ENCODE measurements around the gene ARAF. TPM values are rescaled to one million over a fixed set of nuclear protein-coding genes. Genes with fewer than 3 reads are reported as not detected.
A peak's percentile ranks its signal among the peaks of the same experiment; 100 is the strongest.

Gene ARAF
- total RNA-seq, 2 donors from 2014 or later, result 88.8 to 106 TPM

GRCh38 chrX:47610511-47610910 is 49.5 kb downstream of the ARAF start:
- intact Hi-C loops (cut with DNase I, micrococcal nuclease), result no loop called here
- DNase-seq, result no peak
- no peak for ATAC-seq

GRCh38 chrX:47611489-47611888 is 50.5 kb downstream of the ARAF start:
- DNase-seq (no peak), ATAC-seq (no peak)
- intact Hi-C loops (cut with DNase I, micrococcal nuclease), result no loop called here

- intact Hi-C loops (cut with DNase I, micrococcal nuclease), result no loop called here
- ATAC-seq, result no peak
- no peak for DNase-seq
These were observed 50.9 kb downstream of the ARAF start for GRCh38 chrX:47611926-47612325.

GRCh38 chrX:47612418-47612817 is 51.4 kb downstream of the ARAF start:
- intact Hi-C loops (cut with DNase I, micrococcal nuclease), result no loop called here
- no peak for DNase-seq
- no peak for ATAC-seq

GRCh38 chrX:47613082-47613481 is 52.1 kb downstream of the ARAF start:
- intact Hi-C loops (cut with DNase I, micrococcal nuclease), result no loop called here
- DNase-seq (no peak), ATAC-seq (no peak)

- ATAC-seq (no peak), DNase-seq (no peak)
- intact Hi-C loops (cut with DNase I, micrococcal nuclease), result no loop called here
These were observed 53.6 kb downstream of the ARAF start for GRCh38 chrX:47614618-47615017.

GRCh38 chrX:47618923-47619485 is 58.0 kb downstream of the ARAF start:
- DNase-seq (no peak), ATAC-seq (no peak)
- intact Hi-C loops (cut with DNase I, micrococcal nuclease), result no loop called here

DNA sequence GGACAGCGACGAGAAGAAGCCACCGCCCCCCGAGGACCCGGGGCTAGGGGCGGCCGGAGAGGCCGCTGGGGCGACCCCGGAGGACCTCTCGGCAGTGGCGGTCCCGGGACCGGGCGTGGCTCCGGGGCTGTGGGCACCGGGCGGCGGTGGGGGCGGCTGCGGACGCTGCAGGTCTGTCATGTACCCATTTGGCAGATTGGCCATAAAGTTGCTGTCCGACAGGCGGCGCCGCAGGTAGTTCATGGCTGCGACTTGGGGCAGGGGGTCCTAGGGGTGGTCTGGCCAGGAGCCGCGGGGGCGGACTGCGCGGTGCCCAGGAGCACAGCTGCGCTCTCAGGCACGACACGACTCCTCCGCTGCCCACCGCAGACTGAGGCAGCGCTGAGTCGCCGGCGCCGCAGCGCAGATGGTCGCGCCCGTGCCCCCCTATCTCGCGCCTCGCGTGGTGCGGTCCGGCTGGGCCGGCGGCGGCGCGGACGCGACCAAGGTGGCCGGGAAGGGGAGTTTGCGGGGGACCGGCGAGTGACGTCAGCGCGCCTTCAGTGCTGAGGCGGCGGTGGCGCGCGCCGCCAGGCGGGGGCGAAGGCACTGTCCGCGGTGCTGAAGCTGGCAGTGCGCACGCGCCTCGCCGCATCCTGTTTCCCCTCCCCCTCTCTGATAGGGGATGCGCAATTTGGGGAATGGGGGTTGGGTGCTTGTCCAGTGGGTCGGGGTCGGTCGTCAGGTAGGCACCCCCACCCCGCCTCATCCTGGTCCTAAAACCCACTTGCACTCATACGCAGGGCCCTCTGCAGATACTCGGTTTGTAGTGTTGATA is 58.7 kb downstream of the ARAF start, which contains the start of gene SYN1:
SYN1 (minus strand) TSS at position 372 of the 817 bp plus-strand sequence; CDS start at position 243, 129 bp downstream.
- intact Hi-C loops (cut with DNase I, micrococcal nuclease), result no loop called here
- DNase-seq (peak; percentile 56 to 80), ATAC-seq (peak; percentile 89)

DNA sequence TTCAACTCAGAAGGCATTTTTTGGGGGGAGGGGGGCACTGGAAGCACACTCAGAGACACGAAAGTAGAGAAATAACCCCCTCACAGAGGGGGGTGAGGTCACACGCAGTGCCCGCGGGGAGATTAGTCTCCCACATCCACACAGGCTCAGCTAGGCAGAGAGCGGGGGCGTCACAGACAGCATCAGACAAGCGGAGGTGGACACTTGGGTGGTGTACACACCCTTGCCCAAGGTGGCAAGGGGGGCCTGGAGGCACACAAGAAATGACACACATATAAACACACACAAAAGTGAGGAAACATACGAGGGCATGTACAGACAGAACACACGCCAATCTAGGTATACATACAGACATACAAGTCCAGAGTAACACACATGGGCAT is 59.3 kb downstream of the ARAF start:
- no peak for ATAC-seq
- intact Hi-C loops (cut with DNase I, micrococcal nuclease), result no loop called here

More for the DNA sequence above, 59.3 kb downstream of the ARAF start:
- DNase-seq, result no peak

Small RNA genes lying within 50 kb of the gene (microRNA-seq; reads per million reads assigned to microRNA genes)
- 0 reads per million in 2 donors for gene MIR4769

Other genes starting within 250 kb of the ARAF start
- gene ZNF157, start 190.6 kb upstream of the ARAF start, total RNA-seq, result under 1 TPM in 1 of 2 donors, not detected in 1; 0.17 TPM
- 10 to 100 TPM; 12.8 to 14.1 TPM for gene ZNF41, start 78.0 kb upstream of the ARAF start, total RNA-seq
- gene TIMP1, start 21.2 kb downstream of the ARAF start, total RNA-seq, result 10 to 100 TPM; 35.1 to 80.1 TPM
- gene SYN1, start 58.7 kb downstream of the ARAF start, total RNA-seq, result under 1 TPM; 0.50 to 0.73 TPM
- 1 to 10 TPM; 1.2 to 3.5 TPM for gene CFP, start 68.7 kb downstream of the ARAF start, total RNA-seq
- gene ELK1, start 89.4 kb downstream of the ARAF start, total RNA-seq, result 10 to 100 TPM; 23.7 to 26.9 TPM
- 100 to 1,000 TPM; 109 to 111 TPM for gene UXT, start 98.0 kb downstream of the ARAF start, total RNA-seq